Effector CD4-positive, alpha-beta T cell (primary cell): ENCODE data around the gene TACR1. TPM values are rescaled to one million over a fixed set of nuclear protein-coding genes. Genes with fewer than 3 reads are reported as not detected.
"Not testable (repeated sequence)": the region's sequence is repeated elsewhere in the genome, so short reads cannot be mapped to it uniquely, and the experiment has no call there.

Experiments
- DNase-seq: peaks from one replicate; pipeline ENCODE4 v3.0.0-alpha.2; 2020
- total RNA-seq: gene quantifications from one replicate; lab custom pipeline; 2026; lab: John Stamatoyannopoulos, UW

Gene TACR1
- not detected for total RNA-seq

- DNase-seq = peak; percentile 6
These were observed at the start of gene TACR1 for GRCh38 chr2:75199428-75200011. TSS of gene TACR1 (minus strand) at chr2:75199520. CDS start at chr2:75198934, 586 bp downstream.

DNA sequence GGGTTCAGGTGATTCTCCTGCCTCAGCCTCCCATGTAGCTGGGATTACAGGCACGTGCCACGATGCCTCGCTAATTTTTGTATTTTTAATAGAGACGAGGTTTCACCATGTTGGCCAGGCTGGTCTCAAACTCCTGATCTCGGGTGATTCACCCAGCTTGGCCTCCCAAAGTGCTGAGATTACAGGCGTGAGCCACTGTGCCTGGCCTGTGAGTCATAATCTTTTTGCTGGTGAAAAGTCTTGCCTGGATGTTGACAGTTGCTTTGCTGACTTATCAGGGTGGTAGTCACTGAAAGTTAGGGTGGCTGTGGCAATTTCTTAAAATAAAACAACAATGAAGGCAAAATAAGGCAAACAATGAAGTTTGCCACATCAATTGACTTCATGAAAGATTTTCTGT, 49.3 kb upstream of the TACR1 start:
- not testable (repeated sequence) for DNase-seq

- DNase-seq = no peak
These were observed 47.3 kb upstream of the TACR1 start for GRCh38 chr2:75246441-75247167.

DNA sequence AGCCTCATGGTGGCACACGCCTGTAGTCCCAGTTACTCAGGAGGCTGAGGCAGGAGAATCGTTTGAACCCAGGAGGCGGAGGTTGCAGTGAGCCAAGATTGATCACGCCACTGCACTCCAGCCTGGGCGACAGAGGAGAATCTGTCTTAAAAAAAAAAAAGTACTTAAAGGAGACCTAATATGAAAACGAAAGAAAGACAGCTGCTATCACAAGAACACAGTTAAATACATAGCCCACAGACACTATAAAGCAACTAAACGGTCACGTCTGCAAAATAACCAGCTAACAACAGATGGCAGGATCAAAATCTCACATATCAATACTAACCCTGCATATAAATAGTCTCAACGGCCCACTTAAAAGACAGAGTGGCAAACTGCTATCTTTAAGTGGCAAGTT, 43.9 kb upstream of the TACR1 start:
- DNase-seq = no peak

GRCh38 chr2:75241696-75242095, 42.4 kb upstream of the TACR1 start:
- DNase-seq = no peak

DNA sequence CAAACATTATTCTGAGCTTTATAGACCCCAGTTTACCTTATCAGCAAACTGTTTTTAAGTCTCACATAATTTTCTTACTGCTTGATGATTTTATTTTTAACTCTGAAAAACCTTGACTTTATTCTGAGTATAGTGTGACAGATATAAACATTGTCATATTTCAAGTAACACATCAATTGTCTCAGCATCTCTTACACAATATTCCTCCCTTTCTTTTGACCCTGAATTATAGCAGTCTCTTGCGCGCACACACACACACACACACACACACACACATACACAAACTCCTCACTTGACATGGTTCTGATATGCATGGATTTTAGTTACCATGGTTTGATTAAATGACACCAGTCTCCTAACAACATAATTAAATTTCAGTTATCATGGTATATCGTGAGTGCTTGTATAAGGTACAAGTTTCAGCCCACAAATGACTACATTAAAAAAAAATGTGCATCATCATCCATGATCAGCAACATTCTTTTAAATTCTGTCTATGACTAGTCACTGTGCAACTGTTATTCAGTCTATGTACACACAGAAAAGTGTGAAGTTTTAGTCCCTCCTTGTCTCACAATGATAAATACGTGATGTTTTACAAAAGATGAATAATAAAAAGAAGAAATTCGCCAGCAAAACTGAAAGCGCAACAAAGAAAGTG, 39.5 kb upstream of the TACR1 start:
- no peak for DNase-seq

- DNase-seq = no peak
These were observed 38.0 kb upstream of the TACR1 start for GRCh38 chr2:75237296-75237695.

GRCh38 chr2:75233965-75234364, 34.6 kb upstream of the TACR1 start:
- DNase-seq = no peak

- DNase-seq = no peak
These were observed 27.3 kb upstream of the TACR1 start for GRCh38 chr2:75226617-75227016.

- no peak for DNase-seq
These were observed 26.8 kb upstream of the TACR1 start for GRCh38 chr2:75226099-75226498.

DNA sequence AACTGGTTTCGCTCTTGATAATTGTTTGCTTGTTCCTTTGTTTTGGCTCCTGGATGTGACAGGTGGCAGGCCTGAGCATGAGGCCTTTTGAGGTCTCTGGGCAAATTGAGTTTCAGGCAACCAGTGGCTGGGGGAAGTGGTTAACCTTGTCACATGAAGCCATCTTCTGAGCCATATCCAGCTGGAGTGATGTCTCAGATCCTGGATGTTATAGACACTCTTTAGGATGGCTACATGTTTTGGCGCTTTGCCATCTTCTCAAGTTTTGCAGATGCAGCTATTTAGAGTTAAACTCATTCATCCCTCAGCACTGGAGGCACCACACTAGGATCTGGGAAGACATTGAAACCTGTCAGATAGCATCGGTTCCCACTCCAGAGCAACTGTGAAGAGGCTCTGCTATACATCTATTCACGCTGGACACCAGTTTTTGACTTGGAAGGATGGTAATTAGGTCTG, 25.3 kb upstream of the TACR1 start:
- DNase-seq = no peak

DNA sequence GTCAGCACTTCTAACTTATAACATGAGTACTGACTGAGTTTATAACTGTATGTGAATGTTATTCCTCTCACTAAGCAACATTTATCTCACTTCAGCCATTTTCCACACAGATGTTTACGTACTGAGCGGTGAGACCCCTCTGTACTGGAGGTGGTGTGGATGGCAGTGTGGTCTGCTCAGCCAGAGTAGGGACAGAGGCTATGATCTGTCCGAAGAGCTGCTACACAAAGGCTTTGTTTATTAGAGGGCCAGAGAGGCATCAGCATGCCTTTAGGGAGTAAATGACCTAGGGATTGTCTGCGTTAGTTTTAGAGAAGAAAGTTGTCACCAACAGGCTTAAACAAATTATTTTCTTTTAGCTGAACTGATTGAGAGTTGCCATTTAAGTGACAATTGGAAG, 23.2 kb upstream of the TACR1 start:
- no peak for DNase-seq

- no peak for DNase-seq
These were observed 22.5 kb upstream of the TACR1 start for GRCh38 chr2:75221862-75222261.

- not testable (repeated sequence) for DNase-seq
These were observed 19.9 kb upstream of the TACR1 start for GRCh38 chr2:75219213-75219612.

DNA sequence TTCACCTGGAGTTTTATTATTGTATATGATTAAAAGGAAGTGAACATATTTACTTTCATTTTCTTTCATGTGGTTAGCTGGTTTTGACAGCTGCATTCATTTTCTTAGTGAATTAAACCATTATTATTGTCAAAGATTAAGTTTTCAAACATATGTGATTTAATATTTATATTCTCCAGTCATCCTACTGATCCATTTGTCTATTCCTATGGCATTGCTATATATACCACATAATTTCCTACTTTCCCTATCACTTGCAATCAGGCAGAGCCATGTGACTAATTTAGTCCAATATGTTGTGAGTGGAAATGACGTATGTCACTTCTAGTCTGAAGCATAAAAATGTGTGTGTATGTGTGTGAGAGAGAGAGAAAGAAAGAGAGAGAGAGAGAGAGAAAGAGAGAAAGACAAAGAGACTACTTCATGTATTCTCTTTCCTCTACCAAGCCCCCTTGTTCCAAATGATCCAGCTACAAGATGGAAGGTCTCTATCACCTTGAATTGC, 12.0 kb upstream of the TACR1 start:
- DNase-seq = no peak

DNA sequence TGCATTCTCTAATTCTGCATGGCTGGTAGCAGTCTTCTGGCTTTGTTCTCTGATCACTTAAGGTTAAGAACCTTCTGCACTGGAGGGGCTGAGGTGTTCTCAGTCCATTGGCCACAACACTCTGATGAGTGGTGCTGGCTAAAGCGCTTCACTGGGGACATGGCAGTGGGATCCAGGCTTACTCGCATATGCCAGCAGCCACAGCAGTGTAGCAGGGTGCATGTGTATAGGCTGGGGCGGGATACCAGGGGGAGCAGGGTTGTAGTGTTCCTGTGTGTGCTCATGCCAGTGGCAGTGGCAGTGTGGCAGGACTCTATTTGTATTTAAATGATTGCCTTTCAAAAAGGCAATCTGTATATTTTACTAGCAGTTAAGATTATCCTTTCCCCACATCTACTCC, 11.1 kb upstream of the TACR1 start:
- no peak for DNase-seq

- no peak for DNase-seq
These were observed 9.4 kb upstream of the TACR1 start for GRCh38 chr2:75208738-75209137.

DNA sequence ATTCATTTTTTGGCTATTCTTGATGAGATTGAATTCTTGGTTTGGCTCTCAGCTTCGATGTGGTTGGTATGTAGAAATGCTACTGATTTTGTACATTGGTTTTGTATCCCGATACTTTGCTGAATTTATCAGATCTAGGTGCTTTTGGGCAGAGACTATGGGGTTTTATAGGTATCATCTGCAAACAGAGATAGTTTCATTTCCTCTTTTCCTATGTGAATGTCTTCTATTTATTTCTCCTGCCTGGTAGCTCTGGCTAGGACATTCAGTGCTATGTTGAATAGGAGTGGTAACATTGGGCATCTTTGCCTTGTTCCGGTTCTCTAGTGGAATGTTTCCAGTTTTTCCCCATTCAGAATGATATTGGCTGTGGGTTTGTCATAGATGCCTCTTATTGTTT, 5.5 kb upstream of the TACR1 start:
- no peak for DNase-seq

GRCh38 chr2:75202359-75202758, 3.0 kb upstream of the TACR1 start:
- DNase-seq = no peak

- no peak for DNase-seq
These were observed 1.1 kb upstream of the TACR1 start for GRCh38 chr2:75200140-75201096.

- DNase-seq = no peak
These were observed 4.1 kb downstream of the TACR1 start for GRCh38 chr2:75195076-75195691.

GRCh38 chr2:75194184-75194868, 5.0 kb downstream of the TACR1 start:
- DNase-seq = no peak
